ENCODE measurements around the gene PIP5K1B.

The PIP5K1B gene

DNA sequence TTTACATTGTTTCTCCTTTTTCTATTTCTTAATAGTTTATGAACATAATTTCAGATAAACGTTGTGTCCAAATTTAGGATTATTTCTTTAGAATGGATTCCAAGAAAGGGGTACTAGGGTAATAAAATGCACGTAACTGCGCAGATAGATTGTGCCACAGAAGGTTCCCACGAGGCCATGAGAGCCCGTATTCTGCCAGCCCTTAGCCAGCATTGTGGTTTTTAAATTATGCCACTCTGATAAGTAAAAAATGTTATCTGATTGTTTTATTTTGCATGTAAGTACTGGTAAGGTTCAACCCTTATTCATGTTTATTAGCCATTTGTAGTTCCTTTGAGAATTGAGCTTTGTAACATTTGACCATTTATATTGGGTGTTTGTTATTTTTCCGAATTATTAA is 220.1 kb downstream of the PIP5K1B start:
- TF ChIP-seq CTCF (IDR thresholded peaks at IDR 0.05; ENCODE audit: low read depth, low read length): no peak
- no peak overlapping the region for H3K4me3 ChIP-seq (ENCODE audit: low read depth, low read length)
- in situ Hi-C loops (cut with HindIII; ENCODE audit: low sequenced_read_pairs): no loop called here
- DNase-seq (ENCODE audit: low read depth, low spot score): no peak

GRCh38 chr9:68927165-68927564 is 222.1 kb downstream of the PIP5K1B start:
- no peak for TF ChIP-seq CTCF (IDR thresholded peaks at IDR 0.05; ENCODE audit: low read depth, low read length)
- in situ Hi-C loops (cut with HindIII; ENCODE audit: low sequenced_read_pairs): no loop called here
- H3K4me3 ChIP-seq (ENCODE audit: low read depth, low read length): no peak overlapping the region
- DNase-seq (ENCODE audit: low read depth, low spot score): no peak

DNA sequence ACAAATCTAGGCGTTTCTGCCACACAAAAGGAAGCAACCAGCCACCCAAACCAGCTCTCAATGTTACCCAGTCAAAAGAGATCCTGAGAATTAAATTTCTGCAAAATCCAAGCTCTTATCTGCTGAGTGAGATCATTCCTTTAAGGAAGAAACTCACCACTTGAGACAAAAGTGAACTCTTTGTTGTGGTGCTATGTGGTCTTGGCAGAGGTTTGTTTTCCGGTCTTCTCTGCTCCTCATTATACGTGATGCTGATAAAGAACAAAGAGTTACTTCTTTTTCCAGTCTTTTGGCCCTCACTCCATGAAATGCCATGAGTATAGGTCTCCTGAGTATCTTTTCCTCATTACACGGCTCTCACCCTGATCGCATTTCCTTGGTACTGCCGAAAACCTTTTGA is 226.8 kb downstream of the PIP5K1B start:
- DNase-seq (ENCODE audit: low read depth, low spot score): no peak
- in situ Hi-C loops (cut with HindIII; ENCODE audit: low sequenced_read_pairs): no loop called here
- no peak for TF ChIP-seq CTCF (IDR thresholded peaks at IDR 0.05; ENCODE audit: low read depth, low read length)
- H3K4me3 ChIP-seq (ENCODE audit: low read depth, low read length): no peak overlapping the region

- TF ChIP-seq CTCF (IDR thresholded peaks at IDR 0.05; ENCODE audit: low read depth, low read length): no peak
- in situ Hi-C loops (cut with HindIII; ENCODE audit: low sequenced_read_pairs): no loop called here
- no peak for DNase-seq (ENCODE audit: low read depth, low spot score)
- no peak overlapping the region for H3K4me3 ChIP-seq (ENCODE audit: low read depth, low read length)
Observed at GRCh38 chr9:68932458-68932857, 227.4 kb downstream of the PIP5K1B start.

DNA sequence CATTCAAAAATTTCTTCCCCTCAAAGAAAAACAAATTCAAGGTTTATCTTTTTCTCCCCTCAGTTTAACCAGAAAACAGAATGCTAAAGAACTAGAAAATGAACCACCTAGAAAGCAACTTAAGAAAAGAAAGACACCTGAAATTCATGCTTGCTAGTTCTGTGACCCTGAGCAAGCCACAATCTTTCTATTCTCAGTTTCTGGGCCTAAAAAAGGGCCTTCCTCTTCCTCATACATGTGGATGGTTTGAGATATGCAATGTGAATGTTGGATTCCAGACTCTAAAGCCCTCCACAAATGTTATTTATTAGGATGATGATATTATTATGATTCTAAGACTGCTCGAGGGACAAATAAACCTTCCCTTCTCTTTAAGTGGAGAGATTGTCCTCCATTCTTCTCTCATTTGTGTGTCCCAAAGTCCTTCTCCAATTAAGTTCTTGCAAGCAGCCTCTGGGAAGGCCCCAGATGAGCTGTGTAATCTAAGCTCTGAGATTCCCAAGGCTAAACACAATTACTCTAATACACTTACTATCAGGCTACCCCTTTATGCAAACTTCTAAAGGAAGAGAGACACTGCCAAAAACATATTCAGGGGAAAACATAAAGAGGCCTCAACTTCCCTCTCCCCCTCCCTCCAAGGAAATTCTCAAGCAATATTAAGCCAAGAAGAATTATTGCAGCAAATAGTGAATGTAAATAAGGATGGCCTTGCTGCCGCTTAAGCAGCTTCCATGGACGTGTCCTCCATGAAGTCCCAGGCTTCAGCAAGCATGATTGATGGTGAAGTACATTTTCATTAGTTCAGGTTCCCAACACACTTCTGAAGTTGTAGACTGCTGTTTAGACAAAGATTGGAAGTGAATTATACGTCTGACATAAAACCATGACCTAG is 228.6 kb downstream of the PIP5K1B start:
- DNase-seq (ENCODE audit: low read depth, low spot score): no peak
- TF ChIP-seq CTCF (IDR thresholded peaks at IDR 0.05; ENCODE audit: low read depth, low read length): no peak
- in situ Hi-C loops (cut with HindIII; ENCODE audit: low sequenced_read_pairs): no loop called here
- no peak overlapping the region for H3K4me3 ChIP-seq (ENCODE audit: low read depth, low read length)

DNA sequence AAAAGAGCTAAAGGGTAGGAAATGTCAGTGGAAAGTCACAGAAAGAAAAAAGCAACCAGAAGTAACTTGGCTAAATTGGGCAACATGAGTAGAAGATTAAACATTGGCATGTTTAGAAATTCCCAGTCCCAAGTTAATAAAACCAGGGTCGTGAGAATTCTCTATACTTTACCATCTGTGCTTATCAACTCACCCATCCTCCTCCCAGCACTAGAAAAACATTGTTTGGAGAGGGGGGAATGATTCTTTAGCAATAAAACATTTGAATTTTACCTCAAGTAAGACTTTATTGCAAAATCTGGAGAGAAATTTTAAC is 229.2 kb downstream of the PIP5K1B start:
- DNase-seq (ENCODE audit: low read depth, low spot score): no peak
- no peak for TF ChIP-seq CTCF (IDR thresholded peaks at IDR 0.05; ENCODE audit: low read depth, low read length)
- in situ Hi-C loops (cut with HindIII; ENCODE audit: low sequenced_read_pairs): no loop called here
- no peak overlapping the region for H3K4me3 ChIP-seq (ENCODE audit: low read depth, low read length)

All from astrocyte of the spinal cord (primary cell).